SH-SY5Y (cell line): ENCODE measurements around the gene CELF2.

ENCODE experiments used
- GATA2 ChIP-seq: IDR thresholded peaks from 2 replicates; pipeline ENCODE4 v1.6.1; 2011; ENCODE audit warnings: mild to moderate bottlenecking, low read depth, low read length
- GATA3 ChIP-seq: IDR thresholded peaks from 2 replicates; pipeline ENCODE4 v1.6.1; 2011; ENCODE audit warnings: low read depth, mild to moderate bottlenecking, low read length, moderate library complexity

Gene CELF2

GRCh38 chr10:11295492-11295891 lies 277.8 kb downstream of the CELF2 start:
- TF ChIP-seq GATA3: no peak
- TF ChIP-seq GATA2: no peak

- TF ChIP-seq GATA3 (no peak), GATA2 (no peak)
These were observed 279.5 kb downstream of the CELF2 start for GRCh38 chr10:11297136-11297535.

GRCh38 chr10:11298116-11298515 lies 280.4 kb downstream of the CELF2 start:
- TF ChIP-seq GATA3: no peak
- TF ChIP-seq GATA2: no peak

GRCh38 chr10:11299125-11299524 lies 281.5 kb downstream of the CELF2 start:
- no peak for TF ChIP-seq GATA3
- no peak for TF ChIP-seq GATA2

GRCh38 chr10:11300026-11300425 lies 282.4 kb downstream of the CELF2 start:
- TF ChIP-seq GATA2: no peak
- no peak for TF ChIP-seq GATA3

GRCh38 chr10:11300563-11300962 lies 282.9 kb downstream of the CELF2 start:
- TF ChIP-seq GATA2 (no peak), GATA3 (no peak)

- no peak for TF ChIP-seq GATA2
- no peak for TF ChIP-seq GATA3
These were observed 284.0 kb downstream of the CELF2 start for GRCh38 chr10:11301571-11302111.

- TF ChIP-seq GATA3: no peak
- TF ChIP-seq GATA2: no peak
These were observed 284.5 kb downstream of the CELF2 start for GRCh38 chr10:11302181-11302580.

GRCh38 chr10:11303361-11304170 lies 285.9 kb downstream of the CELF2 start:
- TF ChIP-seq GATA3 (no peak), GATA2 (no peak)

GRCh38 chr10:11304906-11305585 lies 287.4 kb downstream of the CELF2 start:
- TF ChIP-seq GATA2 (no peak), GATA3 (no peak)

GRCh38 chr10:11305825-11306593 lies 288.3 kb downstream of the CELF2 start:
- no peak for TF ChIP-seq GATA2
- no peak for TF ChIP-seq GATA3

GRCh38 chr10:11307004-11307403 lies 289.3 kb downstream of the CELF2 start:
- no peak for TF ChIP-seq GATA2
- TF ChIP-seq GATA3: no peak

GRCh38 chr10:11307937-11308336 lies 290.3 kb downstream of the CELF2 start:
- TF ChIP-seq GATA3 (no peak), GATA2 (no peak)

- no peak for TF ChIP-seq GATA2
- TF ChIP-seq GATA3: no peak
These were observed 293.4 kb downstream of the CELF2 start for GRCh38 chr10:11311027-11311426.
